ENCODE data around the gene PLD6.
"Not testable (repeated sequence)": the region's sequence is repeated elsewhere in the genome, so short reads cannot be mapped to it uniquely, and the experiment has no call there.

PLD6 gene

DNA sequence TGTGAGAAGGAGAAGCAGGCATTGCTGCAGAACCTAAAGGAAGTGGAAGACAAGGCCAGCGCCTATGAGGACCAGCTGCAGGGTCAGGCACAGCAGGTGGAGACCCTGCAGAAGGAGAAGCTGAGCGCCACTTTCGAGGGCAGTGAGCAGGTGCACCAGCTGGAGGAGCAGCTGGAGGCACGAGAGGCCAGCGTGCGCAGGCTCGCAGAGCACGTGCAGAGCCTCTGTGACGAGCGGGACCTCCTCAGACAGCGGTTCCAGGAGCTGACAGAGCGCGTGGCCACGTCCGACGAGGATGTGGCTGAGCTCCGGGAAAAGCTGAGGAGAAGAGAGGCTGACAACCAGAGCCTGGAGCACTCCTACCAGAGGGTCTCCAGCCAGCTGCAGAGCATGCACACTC lies 41.5 kb downstream of the PLD6 start:
- Histone ChIP-seq H3K4me3 (ENCODE audit: low read depth, low read length) (no peak overlapping the region), H3K9me3 (ENCODE audit: control insufficient read depth, insufficient read depth, low read depth, low read length) (no peaks in the 10 kb centered on the region), H3K36me3 (ENCODE audit: control insufficient read depth, insufficient read depth, low read length) (peaks cover 94% of the 10 kb centered on the region), H3K27ac (ENCODE audit: low read depth, low read length) (no peak overlapping the region), H3K4me1 (ENCODE audit: control insufficient read depth, insufficient read depth, low read length) (no peaks in the 10 kb centered on the region), H3K9ac (ENCODE audit: low read length) (no peak overlapping the region), H3K27me3 (ENCODE audit: control insufficient read depth, insufficient read depth, low read length) (no peaks in the 10 kb centered on the region)

DNA sequence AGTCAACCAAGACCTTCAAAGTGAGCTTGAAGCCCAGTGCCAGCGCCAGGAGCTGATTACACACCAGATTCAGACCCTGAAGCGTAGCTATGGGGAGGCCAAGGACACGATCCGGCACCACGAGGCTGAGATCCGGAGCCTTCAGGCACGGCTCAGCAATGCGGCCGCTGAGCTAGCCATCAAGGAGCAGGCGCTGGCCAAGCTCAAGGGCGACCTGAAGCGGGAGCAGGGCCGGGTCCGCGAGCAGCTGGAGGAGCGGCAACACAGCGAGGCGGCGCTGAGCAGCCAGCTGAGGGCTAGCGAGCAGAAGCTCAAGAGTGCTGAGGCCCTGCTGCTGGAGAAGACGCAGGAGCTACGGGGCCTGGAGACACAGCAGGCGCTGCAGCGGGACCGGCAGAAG lies 42.0 kb downstream of the PLD6 start:
- Histone ChIP-seq H3K4me3 (ENCODE audit: low read depth, low read length) (no peak overlapping the region), H3K9ac (ENCODE audit: low read length) (no peak overlapping the region), H3K27ac (ENCODE audit: low read depth, low read length) (no peak overlapping the region), H3K27me3 (ENCODE audit: control insufficient read depth, insufficient read depth, low read length) (no peaks in the 10 kb centered on the region), H3K36me3 (ENCODE audit: control insufficient read depth, insufficient read depth, low read length) (peaks cover 98% of the 10 kb centered on the region), H3K4me1 (ENCODE audit: control insufficient read depth, insufficient read depth, low read length) (no peaks in the 10 kb centered on the region), H3K9me3 (ENCODE audit: control insufficient read depth, insufficient read depth, low read depth, low read length) (no peaks in the 10 kb centered on the region)

DNA sequence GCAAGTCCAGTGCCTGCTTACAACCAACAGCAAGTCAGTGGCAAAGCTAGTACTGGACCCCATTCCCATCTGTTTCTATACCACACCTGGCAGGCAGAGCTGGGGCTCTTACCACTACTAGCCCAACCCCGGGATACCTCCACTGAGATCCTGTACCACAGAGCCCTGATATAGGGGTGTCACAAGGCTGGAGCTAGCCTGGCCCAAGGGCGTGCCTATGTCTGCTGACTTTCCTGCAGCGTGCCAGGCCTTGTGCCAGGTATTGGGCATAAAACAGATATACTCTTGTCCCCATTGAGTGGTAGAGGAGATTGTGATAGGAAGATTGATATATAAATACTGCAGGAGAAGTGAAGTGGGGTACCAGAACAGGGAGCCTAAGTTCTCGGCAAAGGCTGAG lies 44.4 kb downstream of the PLD6 start:
- Histone ChIP-seq H3K9ac (ENCODE audit: low read length) (no peak overlapping the region), H3K27me3 (ENCODE audit: control insufficient read depth, insufficient read depth, low read length) (no peaks in the 10 kb centered on the region), H3K9me3 (ENCODE audit: control insufficient read depth, insufficient read depth, low read depth, low read length) (no peaks in the 10 kb centered on the region), H3K4me1 (ENCODE audit: control insufficient read depth, insufficient read depth, low read length) (no peaks in the 10 kb centered on the region), H3K4me3 (ENCODE audit: low read depth, low read length) (no peak overlapping the region), H3K36me3 (ENCODE audit: control insufficient read depth, insufficient read depth, low read length) (peaks cover 94% of the 10 kb centered on the region), H3K27ac (ENCODE audit: low read depth, low read length) (no peak overlapping the region)

DNA sequence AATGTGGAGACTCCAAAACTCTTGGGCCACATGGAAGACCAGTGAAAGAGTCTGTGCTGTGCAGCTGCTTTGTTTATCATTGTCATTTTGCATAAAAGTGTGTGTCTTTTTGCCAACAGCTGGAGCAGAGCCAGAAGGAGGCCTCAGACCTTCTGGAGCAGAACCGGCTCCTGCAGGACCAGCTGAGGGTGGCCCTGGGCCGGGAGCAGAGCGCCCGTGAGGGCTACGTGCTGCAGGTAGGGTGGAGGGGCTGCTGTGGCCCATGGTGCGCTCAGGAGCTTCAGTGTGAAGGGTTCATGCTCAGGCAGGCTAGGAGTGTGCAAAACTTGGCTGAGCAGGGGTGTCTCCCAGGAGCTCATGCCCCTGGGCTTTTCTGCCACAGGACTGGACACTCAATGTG lies 45.0 kb downstream of the PLD6 start:
- Histone ChIP-seq H3K4me1 (ENCODE audit: control insufficient read depth, insufficient read depth, low read length) (no peaks in the 10 kb centered on the region), H3K36me3 (ENCODE audit: control insufficient read depth, insufficient read depth, low read length) (peaks cover 94% of the 10 kb centered on the region), H3K9me3 (ENCODE audit: control insufficient read depth, insufficient read depth, low read depth, low read length) (no peaks in the 10 kb centered on the region), H3K27ac (ENCODE audit: low read depth, low read length) (no peak overlapping the region), H3K27me3 (ENCODE audit: control insufficient read depth, insufficient read depth, low read length) (no peaks in the 10 kb centered on the region), H3K4me3 (ENCODE audit: low read depth, low read length) (no peak overlapping the region), H3K9ac (ENCODE audit: low read length) (no peak overlapping the region)

DNA sequence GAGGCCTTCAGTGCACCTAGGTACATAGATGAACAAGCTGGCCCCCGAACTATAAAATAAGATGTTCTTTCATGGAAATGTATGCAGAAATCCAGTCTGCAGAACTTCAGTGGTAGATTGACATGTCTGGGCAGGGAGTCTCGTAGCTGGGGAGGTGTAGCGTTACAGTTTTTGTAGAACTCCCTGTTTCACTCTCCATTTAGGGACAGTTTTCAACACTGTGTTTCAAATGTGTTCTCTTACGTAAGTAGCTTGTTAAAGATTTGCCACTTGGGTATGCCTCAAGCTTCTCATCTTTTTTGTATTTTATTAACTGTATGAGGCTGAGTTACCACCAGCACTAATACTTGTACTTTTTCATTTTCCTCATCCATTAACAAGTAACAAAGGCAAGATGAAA lies 46.6 kb downstream of the PLD6 start:
- no peak overlapping the region for H3K9ac ChIP-seq (ENCODE audit: low read length)
- H3K27me3 ChIP-seq (ENCODE audit: control insufficient read depth, insufficient read depth, low read length), result no peaks in the 10 kb centered on the region
- no peaks in the 10 kb centered on the region for H3K9me3 ChIP-seq (ENCODE audit: control insufficient read depth, insufficient read depth, low read depth, low read length)
- peaks cover 94% of the 10 kb centered on the region for H3K36me3 ChIP-seq (ENCODE audit: control insufficient read depth, insufficient read depth, low read length)
- H3K4me3 ChIP-seq (ENCODE audit: low read depth, low read length), result no peak overlapping the region
- H3K27ac ChIP-seq (ENCODE audit: low read depth, low read length), result no peak overlapping the region
- H3K4me1 ChIP-seq (ENCODE audit: control insufficient read depth, insufficient read depth, low read length), result no peaks in the 10 kb centered on the region

DNA sequence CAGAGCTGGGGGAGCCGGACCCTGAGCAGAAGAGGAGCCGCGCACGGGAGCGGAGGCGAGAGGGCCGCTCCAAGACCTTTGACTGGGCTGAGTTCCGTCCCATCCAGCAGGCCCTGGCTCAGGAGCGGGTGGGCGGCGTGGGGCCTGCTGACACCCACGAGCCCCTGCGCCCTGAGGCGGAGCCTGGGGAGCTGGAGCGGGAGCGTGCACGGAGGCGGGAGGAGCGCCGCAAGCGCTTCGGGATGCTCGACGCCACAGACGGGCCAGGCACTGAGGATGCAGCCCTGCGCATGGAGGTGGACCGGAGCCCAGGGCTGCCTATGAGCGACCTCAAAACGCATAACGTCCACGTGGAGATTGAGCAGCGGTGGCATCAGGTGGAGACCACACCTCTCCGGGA lies 47.6 kb downstream of the PLD6 start:
- H3K27ac ChIP-seq (ENCODE audit: low read depth, low read length); H3K9ac ChIP-seq (ENCODE audit: low read length); H3K27me3 ChIP-seq (ENCODE audit: control insufficient read depth, insufficient read depth, low read length); H3K9me3 ChIP-seq (ENCODE audit: control insufficient read depth, insufficient read depth, low read depth, low read length); H3K4me3 ChIP-seq (ENCODE audit: low read depth, low read length); H3K4me1 ChIP-seq (ENCODE audit: control insufficient read depth, insufficient read depth, low read length): not testable (repeated sequence)
- H3K36me3 ChIP-seq (ENCODE audit: control insufficient read depth, insufficient read depth, low read length), result peaks cover 94% of the 10 kb centered on the region

DNA sequence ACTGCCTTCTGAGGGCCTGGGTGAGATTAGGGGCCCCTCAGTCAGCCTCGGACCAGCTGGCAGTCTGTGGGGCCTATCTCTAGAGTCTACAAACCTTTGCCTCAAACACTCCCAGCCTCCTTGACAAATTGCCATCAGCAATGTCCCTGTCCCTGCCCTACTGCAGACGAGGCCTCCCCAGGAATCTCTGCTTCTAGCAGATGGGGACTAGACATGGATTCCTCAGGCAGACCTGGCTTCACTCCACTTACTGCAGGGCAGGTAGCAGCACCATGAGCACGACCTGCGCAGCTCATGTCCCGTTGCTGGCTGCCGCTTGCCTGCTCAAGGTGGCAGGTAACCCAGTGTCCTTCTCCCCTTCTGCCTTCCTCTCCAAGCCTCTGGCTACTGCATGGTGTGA lies 49.1 kb downstream of the PLD6 start:
- no peaks in the 10 kb centered on the region for H3K9me3 ChIP-seq (ENCODE audit: control insufficient read depth, insufficient read depth, low read depth, low read length)
- no peaks in the 10 kb centered on the region for H3K27me3 ChIP-seq (ENCODE audit: control insufficient read depth, insufficient read depth, low read length)
- no peak overlapping the region for H3K4me3 ChIP-seq (ENCODE audit: low read depth, low read length)
- H3K36me3 ChIP-seq (ENCODE audit: control insufficient read depth, insufficient read depth, low read length), result peaks cover 94% of the 10 kb centered on the region
- H3K9ac ChIP-seq (ENCODE audit: low read length), result no peak overlapping the region
- H3K27ac ChIP-seq (ENCODE audit: low read depth, low read length), result no peak overlapping the region
- no peaks in the 10 kb centered on the region for H3K4me1 ChIP-seq (ENCODE audit: control insufficient read depth, insufficient read depth, low read length)

DNA sequence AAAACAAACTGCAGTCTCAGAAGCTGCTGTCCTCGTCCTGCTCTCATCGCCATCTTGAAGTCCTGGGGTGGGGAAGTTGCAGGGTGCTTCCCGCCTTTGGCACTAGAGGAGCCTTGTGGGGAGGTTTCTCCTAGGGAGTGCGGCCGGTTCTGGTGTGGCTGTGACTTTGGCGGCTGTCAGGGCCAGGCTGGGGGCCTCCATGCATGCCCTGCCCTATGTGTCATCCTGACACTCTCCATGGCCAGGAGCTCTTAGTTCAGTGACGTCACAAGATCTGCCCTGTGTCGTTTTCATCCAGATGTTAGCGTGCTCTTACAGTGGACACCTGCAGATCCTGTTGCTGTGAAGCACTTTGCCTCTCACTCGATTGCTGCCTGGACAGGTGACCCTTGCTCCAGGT lies 49.6 kb downstream of the PLD6 start:
- no peak overlapping the region for H3K4me3 ChIP-seq (ENCODE audit: low read depth, low read length)
- H3K9me3 ChIP-seq (ENCODE audit: control insufficient read depth, insufficient read depth, low read depth, low read length), result no peaks in the 10 kb centered on the region
- no peaks in the 10 kb centered on the region for H3K27me3 ChIP-seq (ENCODE audit: control insufficient read depth, insufficient read depth, low read length)
- H3K4me1 ChIP-seq (ENCODE audit: control insufficient read depth, insufficient read depth, low read length), result no peaks in the 10 kb centered on the region
- H3K36me3 ChIP-seq (ENCODE audit: control insufficient read depth, insufficient read depth, low read length), result peaks cover 94% of the 10 kb centered on the region
- no peak overlapping the region for H3K27ac ChIP-seq (ENCODE audit: low read depth, low read length)
- H3K9ac ChIP-seq (ENCODE audit: low read length), result no peak overlapping the region

DNA sequence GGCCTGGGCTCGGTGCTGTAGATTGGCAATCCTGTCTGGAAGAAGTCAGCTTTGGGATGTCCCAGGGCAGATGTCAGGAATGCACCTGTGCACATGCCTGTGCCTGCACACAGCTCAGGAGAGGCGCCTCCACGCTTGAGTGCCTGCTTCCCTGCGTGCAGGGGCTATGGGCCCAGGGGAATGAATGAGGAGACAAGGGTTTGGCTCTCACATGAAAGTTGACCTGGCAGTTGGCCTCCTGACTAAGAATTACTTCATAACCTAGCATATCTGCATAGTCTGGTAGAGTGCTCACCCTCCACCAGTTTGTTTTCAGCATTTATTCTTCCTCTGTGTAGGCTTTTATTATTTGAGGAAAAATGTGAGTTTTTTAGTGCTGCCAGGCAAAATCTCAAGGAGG lies 50.0 kb downstream of the PLD6 start:
- Histone ChIP-seq H3K9ac (ENCODE audit: low read length) (no peak overlapping the region), H3K27ac (ENCODE audit: low read depth, low read length) (no peak overlapping the region), H3K9me3 (ENCODE audit: control insufficient read depth, insufficient read depth, low read depth, low read length) (no peaks in the 10 kb centered on the region), H3K36me3 (ENCODE audit: control insufficient read depth, insufficient read depth, low read length) (peaks cover 94% of the 10 kb centered on the region), H3K4me3 (ENCODE audit: low read depth, low read length) (no peak overlapping the region), H3K4me1 (ENCODE audit: control insufficient read depth, insufficient read depth, low read length) (no peaks in the 10 kb centered on the region), H3K27me3 (ENCODE audit: control insufficient read depth, insufficient read depth, low read length) (no peaks in the 10 kb centered on the region)

DNA sequence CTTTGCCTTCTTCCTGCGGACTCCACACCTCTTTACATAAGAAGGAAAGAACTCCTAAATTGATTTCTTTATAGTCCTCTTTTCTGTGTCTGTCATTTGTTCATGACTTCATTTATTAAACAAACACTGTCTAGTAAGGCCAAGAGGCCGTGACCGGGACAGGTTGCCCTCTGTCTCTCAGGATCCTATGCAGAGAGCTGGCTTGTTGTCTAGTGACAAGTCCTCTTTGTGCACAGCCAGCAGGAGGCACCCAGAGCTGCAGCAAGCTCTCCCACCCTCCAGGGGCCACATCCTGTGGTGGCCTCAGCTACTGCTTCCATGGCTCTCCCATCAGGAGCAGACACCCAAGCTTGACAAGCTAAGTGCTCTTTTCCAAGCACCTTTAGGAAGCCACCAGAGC lies 50.6 kb downstream of the PLD6 start:
- H3K27me3 ChIP-seq (ENCODE audit: control insufficient read depth, insufficient read depth, low read length), result no peaks in the 10 kb centered on the region
- H3K9me3 ChIP-seq (ENCODE audit: control insufficient read depth, insufficient read depth, low read depth, low read length), result no peaks in the 10 kb centered on the region
- H3K4me3 ChIP-seq (ENCODE audit: low read depth, low read length), result no peak overlapping the region
- peaks cover 93% of the 10 kb centered on the region for H3K36me3 ChIP-seq (ENCODE audit: control insufficient read depth, insufficient read depth, low read length)
- H3K9ac ChIP-seq (ENCODE audit: low read length), result no peak overlapping the region
- H3K4me1 ChIP-seq (ENCODE audit: control insufficient read depth, insufficient read depth, low read length), result no peaks in the 10 kb centered on the region
- no peak overlapping the region for H3K27ac ChIP-seq (ENCODE audit: low read depth, low read length)

DNA sequence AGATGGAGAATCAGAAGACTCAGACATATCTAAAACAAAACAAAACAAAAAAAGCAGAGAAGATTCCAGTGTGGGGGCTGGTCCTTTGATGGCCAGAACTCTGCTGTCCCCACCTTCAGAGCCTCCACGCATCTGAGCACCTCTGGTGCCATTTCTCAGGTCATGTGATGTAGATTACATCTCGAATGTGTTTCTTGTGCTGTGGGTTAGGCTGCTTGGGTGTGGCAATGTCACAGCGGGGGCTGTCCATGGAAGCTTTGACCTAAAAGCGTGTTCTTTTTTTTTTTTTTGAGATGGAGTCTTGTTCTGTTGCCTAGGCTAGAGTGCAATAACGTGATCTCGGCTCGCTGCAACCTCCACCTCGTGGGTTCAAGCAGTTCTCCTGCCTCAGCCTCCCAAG lies 51.2 kb downstream of the PLD6 start:
- Histone ChIP-seq H3K36me3 (ENCODE audit: control insufficient read depth, insufficient read depth, low read length) (peaks cover 94% of the 10 kb centered on the region), H3K27me3 (ENCODE audit: control insufficient read depth, insufficient read depth, low read length) (no peaks in the 10 kb centered on the region), H3K4me1 (ENCODE audit: control insufficient read depth, insufficient read depth, low read length) (no peaks in the 10 kb centered on the region), H3K9ac (ENCODE audit: low read length) (no peak overlapping the region), H3K4me3 (ENCODE audit: low read depth, low read length) (no peak overlapping the region), H3K27ac (ENCODE audit: low read depth, low read length) (no peak overlapping the region), H3K9me3 (ENCODE audit: control insufficient read depth, insufficient read depth, low read depth, low read length) (no peaks in the 10 kb centered on the region)

DNA sequence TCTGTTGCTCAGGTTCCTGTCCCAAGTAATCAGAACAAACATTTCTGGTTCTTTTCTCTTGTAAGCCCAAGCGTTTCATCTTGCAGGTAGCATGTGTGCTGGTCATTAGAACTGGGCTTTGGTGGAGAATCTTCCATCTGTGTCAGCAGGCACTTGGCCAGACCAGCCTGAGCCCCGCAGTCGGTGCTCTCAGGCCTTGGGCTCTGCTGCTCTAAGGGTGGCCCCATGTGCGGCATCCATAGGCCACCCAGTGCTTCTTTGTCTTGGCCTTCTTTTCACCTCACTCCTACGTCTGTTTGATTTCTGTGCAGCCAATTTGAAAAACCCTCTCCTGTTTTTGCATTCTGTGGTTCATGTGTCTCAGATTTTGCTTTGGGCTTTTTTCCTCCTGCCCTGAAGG lies 51.6 kb downstream of the PLD6 start:
- Histone ChIP-seq H3K36me3 (ENCODE audit: control insufficient read depth, insufficient read depth, low read length) (peaks cover 93% of the 10 kb centered on the region), H3K4me1 (ENCODE audit: control insufficient read depth, insufficient read depth, low read length) (no peaks in the 10 kb centered on the region), H3K27ac (ENCODE audit: low read depth, low read length) (no peak overlapping the region), H3K27me3 (ENCODE audit: control insufficient read depth, insufficient read depth, low read length) (no peaks in the 10 kb centered on the region), H3K4me3 (ENCODE audit: low read depth, low read length) (no peak overlapping the region), H3K9ac (ENCODE audit: low read length) (no peak overlapping the region), H3K9me3 (ENCODE audit: control insufficient read depth, insufficient read depth, low read depth, low read length) (no peaks in the 10 kb centered on the region)
